Activated effector memory CD4-positive, alpha-beta T cell treated with anti-CD3 and anti-CD28 coated beads, Interleukin-2, amount 50 U/mL, for 16 hours (primary cell): ENCODE measurements around the gene CNGA1.
A peak's percentile ranks its signal among the peaks of the same experiment; 100 is the strongest.

Experiments
- DNase-seq: peaks from one replicate; pipeline ENCODE4 v3.0.0-alpha.2; 2020

Gene CNGA1

GRCh38 chr4:48016141-48017107 lies at the start of gene CNGA1, which contains the start of gene NIPAL1:
CNGA1 (minus strand) TSS chr4:48016681; CDS start chr4:47952689, 63,992 bp downstream.
NIPAL1 (plus strand) TSS chr4:48016772; CDS start chr4:48016840, 68 bp downstream.
- peak; percentile 88 for DNase-seq

- no peak for DNase-seq
Measured at GRCh38 chr4:48065587-48066052, 49.1 kb upstream of the CNGA1 start.

- no peak for DNase-seq
Measured at GRCh38 chr4:48064349-48064748, 47.9 kb upstream of the CNGA1 start.

GRCh38 chr4:48058617-48059530 lies 42.4 kb upstream of the CNGA1 start:
- DNase-seq: no peak

GRCh38 chr4:48051078-48051477 lies 34.6 kb upstream of the CNGA1 start:
- no peak for DNase-seq

GRCh38 chr4:48049483-48049882 lies 33.0 kb upstream of the CNGA1 start:
- no peak for DNase-seq

GRCh38 chr4:48047896-48048295 lies 31.4 kb upstream of the CNGA1 start:
- DNase-seq: no peak

GRCh38 chr4:48047421-48047844 lies 31.0 kb upstream of the CNGA1 start:
- DNase-seq: peak; percentile 86

- DNase-seq: no peak
Measured at GRCh38 chr4:48046059-48046458, 29.6 kb upstream of the CNGA1 start.

- DNase-seq: no peak
Measured at GRCh38 chr4:48044298-48044697, 27.8 kb upstream of the CNGA1 start.

GRCh38 chr4:48043504-48043903 lies 27.0 kb upstream of the CNGA1 start:
- no peak for DNase-seq

GRCh38 chr4:48042979-48043461 lies 26.5 kb upstream of the CNGA1 start:
- DNase-seq: no peak

GRCh38 chr4:48041535-48042137 lies 25.2 kb upstream of the CNGA1 start:
- DNase-seq: peak; percentile 65

- no peak for DNase-seq
Measured at GRCh38 chr4:48039561-48039960, 23.1 kb upstream of the CNGA1 start.

GRCh38 chr4:48038666-48039065 lies 22.2 kb upstream of the CNGA1 start:
- no peak for DNase-seq

- no peak for DNase-seq
Measured at GRCh38 chr4:48037117-48037462, 20.6 kb upstream of the CNGA1 start.

GRCh38 chr4:48035952-48036351 lies 19.5 kb upstream of the CNGA1 start:
- no peak for DNase-seq

- peak; percentile 81 for DNase-seq
Measured at GRCh38 chr4:48033825-48034413, 17.4 kb upstream of the CNGA1 start.

GRCh38 chr4:48033412-48033811 lies 16.9 kb upstream of the CNGA1 start:
- no peak for DNase-seq

- DNase-seq: no peak
Measured at GRCh38 chr4:48032721-48033120, 16.2 kb upstream of the CNGA1 start.

GRCh38 chr4:48031802-48032525 lies 15.5 kb upstream of the CNGA1 start:
- DNase-seq: no peak

GRCh38 chr4:48030470-48030869 lies 14.0 kb upstream of the CNGA1 start:
- DNase-seq: no peak
